Cardiac septum (tissue), 1 donor: ENCODE measurements around the gene PRPF40B. TPM values are rescaled to one million over a fixed set of nuclear protein-coding genes. Genes with fewer than 3 reads are reported as not detected.
A peak's percentile ranks its signal among the peaks of the same experiment; 100 is the strongest.
"Not testable (repeated sequence)": the region's sequence is repeated elsewhere in the genome, so short reads cannot be mapped to it uniquely, and the experiment has no call there.

Experiments
- DNase-seq: peaks from one replicate; pipeline ENCODE4 v3.0.0-alpha.2; 2020; ENCODE audit warnings: low spot score
- intact Hi-C: fragments of 100-400 bp; cut with DNase I; formaldehyde crosslinking; loops from one replicate; pipeline ENCODE4 v1.14.0; 2022
- total RNA-seq: library from RNA; stranded (reverse); fragmentation: NEBNext Ultra II Directional; extraction: Animal tissue kit (Norgen Biotek cat#: 25700); gene quantifications from one replicate; pipeline ENCODE4 v1.2.1, GENCODE V29; 2021
- donor health status: DM: no; HTN: no; CAD: no.

Gene PRPF40B
- total RNA-seq, 1 donor from 2014 or later = 30.1 TPM

DNA sequence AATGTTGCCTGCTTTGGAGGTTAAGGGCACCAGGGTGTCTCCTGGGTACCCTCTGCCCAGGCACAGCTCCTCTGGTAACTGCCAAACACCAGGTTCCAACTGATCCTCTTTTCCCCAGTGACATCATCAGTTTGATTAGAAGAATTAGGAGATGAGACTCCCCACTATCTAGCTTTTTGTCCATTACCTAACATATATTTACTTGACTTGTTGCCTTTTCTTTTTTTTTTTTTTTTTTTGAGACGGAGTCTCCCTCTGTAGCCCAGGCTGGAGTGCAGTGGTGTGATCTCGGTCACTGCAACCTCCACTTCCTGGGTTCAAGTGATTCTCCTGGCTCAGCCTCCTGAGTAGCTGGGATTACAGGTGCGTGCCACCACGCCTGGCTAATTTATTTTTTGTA is 17.8 kb upstream of the PRPF40B start, which contains the start of gene FAM186B:
TSS of gene FAM186B (minus strand) at position 101 of the 400 bp plus-strand sequence. CDS start 162 bp downstream, outside the sequence.
- intact Hi-C loops, DNase-seq: not testable (repeated sequence)

GRCh38 chr12:49609059-49609874 is 14.1 kb upstream of the PRPF40B start:
- intact Hi-C loops = no loop called here

DNA sequence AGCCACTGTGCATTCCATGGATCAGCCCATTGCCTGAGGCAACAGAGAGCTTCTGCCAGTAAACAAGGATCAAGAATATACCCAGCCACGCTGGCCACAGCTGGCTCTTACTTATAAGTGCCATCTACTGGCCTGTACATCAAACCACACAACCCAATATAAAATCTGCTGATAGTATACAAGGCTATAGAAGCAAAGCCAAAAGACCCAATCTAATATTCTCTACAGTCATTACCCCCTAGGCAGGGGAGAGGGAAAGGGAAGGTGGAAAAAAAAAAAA is 13.5 kb upstream of the PRPF40B start:
- intact Hi-C loops = no loop called here
- DNase-seq = no peak

More at GRCh38 chr12:49609059-49609874, 14.1 kb upstream of the PRPF40B start:
- no peak for DNase-seq

DNA sequence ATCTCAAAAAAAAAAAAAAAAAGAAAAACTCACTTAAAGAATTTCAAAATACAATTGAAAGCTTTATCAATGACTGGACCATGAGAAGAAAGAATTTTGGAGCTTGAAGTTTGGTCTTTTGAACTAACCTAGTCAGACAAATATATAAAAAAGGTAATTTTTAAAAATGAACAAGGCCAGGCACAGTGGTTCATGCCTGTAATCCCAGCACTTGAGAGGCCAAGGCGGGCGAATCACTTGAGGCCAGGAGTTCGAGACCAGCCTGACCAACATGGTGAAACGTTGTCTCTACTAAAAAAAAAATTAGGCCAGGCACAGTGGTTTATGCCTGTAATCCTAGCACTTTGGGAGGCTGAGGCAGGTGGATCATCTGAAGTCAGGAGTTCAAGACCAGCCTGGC is 12.6 kb upstream of the PRPF40B start:
- intact Hi-C loops = not testable (repeated sequence)

DNA sequence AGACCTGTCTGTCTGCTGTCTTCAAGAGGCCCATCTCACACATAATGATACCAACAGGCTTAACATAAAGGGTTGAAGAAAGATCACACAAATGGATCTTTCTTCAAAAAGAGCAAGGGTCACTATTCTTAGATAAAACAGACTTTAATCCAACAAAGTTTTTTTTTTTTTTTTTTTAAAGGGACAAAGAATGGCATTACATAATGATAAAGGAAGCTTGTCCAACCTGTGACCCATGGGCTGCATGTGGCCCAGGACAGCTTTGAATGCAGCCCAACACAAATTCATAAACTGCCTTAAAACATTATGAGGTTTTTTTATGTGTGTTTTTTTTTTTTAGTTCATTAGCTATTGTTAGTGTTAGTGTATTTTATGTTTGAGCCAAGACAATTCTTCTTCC is 11.2 kb upstream of the PRPF40B start:
- intact Hi-C loops = no loop called here
- no peak for DNase-seq

More for the DNA sequence above, 12.6 kb upstream of the PRPF40B start:
- DNase-seq = not testable (repeated sequence)

- no peak for DNase-seq
- intact Hi-C loops = no loop called here
Observed at GRCh38 chr12:49615725-49616124, 7.6 kb upstream of the PRPF40B start.

DNA sequence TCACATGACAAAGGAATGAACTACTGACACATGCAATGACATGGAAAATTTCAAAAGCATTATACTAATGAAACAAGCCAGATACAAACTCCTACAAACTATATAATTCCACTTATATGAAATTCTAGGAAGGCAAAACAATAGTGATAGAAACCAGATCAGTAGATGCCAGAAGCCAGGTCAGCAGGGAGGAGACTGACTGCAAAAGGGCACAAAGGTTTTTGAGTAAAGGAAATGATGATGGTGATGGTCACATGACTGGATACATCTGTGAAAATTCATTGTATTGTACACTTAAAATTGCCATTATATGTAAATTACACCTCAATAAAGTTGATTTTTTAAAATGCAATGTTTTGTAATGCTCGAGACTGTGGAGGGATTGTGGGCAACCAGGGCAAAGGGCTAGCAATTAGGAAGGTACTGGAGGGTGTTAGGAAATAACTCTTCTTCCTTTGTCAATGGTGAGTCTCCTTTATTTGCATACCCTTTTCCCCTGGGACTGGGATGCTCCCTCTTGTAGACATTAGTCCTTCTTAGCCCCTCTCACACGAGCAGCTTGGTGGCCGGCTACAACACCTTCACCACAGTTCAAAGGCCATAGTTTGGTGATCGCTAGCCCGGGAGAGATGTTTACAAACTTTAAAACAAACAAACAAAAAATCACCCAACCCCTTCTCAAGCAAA is 6.7 kb upstream of the PRPF40B start:
- no peak for DNase-seq
- intact Hi-C loops = no loop called here

DNA sequence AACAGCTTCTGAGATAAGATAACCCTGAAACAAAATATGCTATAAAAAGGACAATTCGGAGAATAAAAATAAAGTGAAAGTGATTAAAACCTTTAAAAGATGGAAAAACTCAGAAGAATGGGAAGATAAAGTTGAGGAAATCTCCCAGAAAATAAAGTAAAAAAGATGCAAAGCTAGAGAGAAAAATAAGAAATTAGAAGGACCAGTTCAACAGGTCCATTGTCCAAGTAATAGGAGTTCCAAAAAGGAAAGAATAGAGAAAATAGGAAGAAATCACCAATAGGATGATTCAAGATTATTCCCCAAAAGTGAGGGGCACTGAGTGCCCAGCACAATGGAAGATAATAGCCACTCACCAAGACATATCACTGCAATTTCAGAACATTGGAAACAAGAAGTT is 4.8 kb upstream of the PRPF40B start:
- DNase-seq = no peak
- intact Hi-C loops = no loop called here

DNA sequence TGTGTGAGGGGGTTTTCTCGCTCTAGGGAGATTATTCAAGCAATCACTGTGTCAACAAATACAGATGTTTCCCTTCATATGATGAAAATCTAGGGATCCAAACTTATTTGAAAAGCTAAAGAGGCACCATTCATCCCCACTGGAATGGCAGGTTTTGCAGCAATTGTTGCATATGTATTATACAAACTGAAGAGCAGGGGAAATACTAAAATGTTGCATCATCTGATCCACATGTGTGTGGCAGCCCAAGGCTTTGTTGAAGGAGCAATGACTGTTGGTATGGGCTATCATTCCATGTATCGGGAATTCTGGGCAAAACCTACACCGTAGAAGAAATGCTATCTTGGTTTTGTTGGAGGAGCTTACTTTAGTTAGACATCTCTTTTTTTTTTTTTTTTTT is 4.1 kb upstream of the PRPF40B start:
- intact Hi-C loops = no loop called here
- no peak for DNase-seq

- DNase-seq = no peak
- intact Hi-C loops = loop anchor here (2.0 kb wide), 1 partner anchor 39 kb away; no protein-coding TSS in a partner anchor
Observed at GRCh38 chr12:49621651-49622500, 1.5 kb upstream of the PRPF40B start.

DNA sequence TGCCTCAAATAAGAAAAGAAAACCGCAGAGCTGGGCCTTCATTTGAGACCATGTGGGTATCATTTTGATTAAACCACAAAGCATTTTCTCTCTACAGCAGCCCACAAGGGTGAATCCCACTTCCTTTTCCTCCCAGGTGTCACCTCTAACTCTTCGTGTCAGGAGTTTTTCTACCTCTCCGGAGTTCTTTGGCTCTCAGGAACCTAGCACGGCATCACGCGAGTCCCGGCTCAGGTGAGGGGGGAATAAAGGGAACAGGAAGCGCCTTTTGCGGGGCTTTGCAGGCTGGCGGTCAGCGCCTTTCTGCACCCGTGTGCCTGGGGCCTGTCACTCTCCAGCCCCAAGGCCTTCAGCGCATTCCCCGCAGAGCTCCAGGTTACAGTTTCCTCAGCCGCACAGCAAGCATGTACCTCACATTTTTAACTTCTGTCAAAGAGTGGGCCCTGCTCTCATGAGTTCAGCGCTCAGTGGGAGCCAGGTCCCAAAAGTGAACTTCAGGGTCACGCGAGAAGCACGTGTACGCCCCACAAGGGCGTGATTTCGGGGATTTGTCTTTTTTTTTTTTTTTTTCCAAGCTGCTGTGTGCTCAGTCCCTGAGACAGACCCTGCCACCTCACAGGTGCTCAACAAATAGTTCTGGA is 740 bp upstream of the PRPF40B start:
- intact Hi-C loops = loop anchor here (2.0 kb wide), 1 partner anchor 40 kb away; no protein-coding TSS in a partner anchor
- DNase-seq = peak; percentile 76

DNA sequence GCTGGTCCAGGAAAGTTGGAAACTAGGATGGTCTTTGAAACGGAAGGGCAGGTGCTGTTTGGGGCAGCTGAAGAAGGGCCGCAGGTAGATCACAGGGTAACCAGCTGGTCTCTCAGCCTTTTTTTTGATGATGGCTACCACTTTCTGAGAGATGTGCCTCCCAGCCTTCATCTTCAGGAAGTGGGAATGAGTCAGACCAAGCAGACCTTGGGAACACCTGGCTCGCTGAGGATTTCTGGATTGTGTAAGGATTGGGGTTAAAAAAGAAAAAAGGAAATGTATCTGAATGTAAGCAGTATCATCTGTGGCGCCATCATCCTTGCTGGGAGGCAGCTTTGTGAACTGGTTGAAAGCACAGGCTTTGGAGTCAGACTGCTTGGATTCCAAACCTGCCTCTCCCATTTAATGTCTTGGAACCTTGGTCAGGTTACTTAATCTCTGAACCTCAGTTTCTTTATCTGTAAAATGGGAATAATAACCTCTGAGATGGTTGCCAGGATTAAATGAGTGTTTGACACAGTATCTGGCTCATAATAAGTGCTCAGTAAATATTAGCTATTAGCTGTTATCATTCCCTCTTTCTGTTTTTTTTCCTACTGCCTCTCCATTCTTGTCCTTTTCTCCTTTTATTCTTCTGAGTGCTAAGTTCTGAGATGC is 1.7 kb downstream of the PRPF40B start:
- no peak for DNase-seq
- intact Hi-C loops = no loop called here

DNA sequence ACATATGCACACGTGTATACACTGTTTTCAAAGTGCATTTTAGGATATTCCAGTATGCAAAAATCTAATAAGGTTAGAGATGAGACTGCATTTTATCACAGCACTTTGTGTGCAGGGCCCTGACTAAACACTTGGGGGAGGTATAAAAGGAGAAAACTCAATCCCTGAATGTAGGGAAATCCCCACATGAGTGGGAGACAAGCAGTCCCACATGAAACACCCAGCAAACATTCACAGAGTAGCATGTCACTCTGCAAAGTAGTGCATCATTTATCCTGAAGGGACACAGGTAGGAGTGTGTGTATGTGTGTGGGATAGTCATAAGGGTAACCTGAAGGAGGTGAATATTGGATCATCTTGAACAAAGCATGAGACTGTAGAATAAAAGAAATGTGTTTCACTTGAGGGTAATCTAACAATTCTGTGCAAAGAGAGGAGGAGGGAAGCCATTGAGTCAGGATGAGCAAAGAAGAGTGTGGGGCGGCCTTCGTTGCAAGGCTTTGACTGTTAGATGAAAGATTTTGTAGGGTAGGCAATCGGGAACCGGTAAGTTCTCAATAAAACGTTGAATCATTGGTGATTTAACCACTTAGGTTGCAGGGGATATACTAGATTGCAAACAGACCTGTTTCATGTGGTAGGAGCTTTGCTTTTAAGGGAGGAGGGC is 2.9 kb downstream of the PRPF40B start:
- intact Hi-C loops = no loop called here
- DNase-seq = no peak

DNA sequence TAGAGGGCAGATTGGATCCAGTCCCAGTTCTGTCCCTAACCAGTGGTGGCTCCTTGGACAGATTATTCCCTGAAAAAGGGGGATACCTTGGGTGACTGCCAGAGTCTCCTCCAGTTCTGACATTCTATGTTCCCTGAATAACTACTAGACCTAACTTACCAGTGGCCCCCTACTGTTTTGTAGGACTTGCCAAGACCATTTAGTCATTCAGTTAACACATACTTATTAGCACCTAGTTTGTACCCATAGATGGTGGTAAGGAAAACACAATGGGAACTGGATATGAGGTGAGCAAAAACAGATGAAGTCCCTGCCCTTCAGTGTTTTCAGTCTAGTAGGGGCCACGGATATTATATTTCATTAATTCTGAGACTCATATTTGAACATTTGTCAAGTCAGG is 3.5 kb downstream of the PRPF40B start:
- intact Hi-C loops = no loop called here
- DNase-seq = no peak

DNA sequence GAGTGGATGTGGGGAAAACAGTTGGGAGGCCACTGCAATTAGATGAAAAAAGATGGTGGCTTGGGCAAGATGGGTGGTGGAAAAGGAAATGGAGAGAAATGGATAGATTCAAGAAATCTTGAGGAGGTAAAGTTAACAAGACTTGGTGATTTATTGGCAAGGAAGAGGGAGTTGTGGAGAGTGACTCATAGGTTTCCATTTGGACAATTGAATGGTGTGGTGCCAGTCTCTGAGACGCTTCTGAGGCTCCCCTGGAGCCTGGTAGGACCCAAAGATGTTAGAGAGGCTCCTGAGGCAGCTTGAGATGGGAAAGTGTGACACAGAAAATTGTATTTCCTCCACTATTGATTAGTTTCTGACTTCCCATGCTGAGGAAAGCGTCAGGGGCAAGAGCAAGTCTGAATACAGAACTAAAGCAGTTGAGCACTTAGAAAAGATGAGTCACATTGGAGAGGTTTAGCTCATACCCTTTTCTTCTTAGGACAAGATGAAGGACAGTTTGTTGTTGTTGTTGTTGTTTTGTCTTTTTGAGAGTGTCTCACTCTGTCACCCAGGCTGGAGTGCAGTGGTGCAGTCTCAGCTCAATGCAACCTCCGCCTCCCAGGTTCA is 4.5 kb downstream of the PRPF40B start:
- intact Hi-C loops = no loop called here

DNA sequence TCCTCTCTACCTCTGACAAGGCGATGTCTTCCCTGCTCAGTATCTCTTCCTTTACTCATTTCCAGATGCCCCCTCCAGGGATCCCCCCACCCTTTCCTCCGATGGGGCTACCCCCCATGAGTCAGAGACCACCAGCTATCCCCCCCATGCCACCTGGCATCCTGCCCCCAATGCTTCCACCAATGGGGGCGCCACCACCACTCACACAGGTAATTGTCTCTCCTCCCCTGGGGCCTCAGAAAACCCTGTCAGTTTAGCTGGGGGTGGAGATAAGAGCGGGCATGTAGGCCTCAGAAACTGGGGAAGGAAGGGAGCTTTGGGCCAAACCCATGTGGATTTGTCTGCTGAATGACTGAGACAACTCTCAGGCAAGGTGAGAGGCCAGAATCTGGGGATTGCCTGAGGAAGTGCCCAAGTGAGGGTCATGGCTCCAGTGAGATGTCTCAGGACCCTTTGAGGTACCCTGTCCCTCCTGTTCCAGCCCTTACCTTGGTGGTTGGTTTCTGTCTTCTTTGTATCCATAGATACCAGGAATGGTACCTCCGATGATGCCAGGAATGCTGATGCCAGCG is 8.1 kb downstream of the PRPF40B start:
- DNase-seq = peak; percentile 63
- intact Hi-C loops = no loop called here

More for the DNA sequence above, 4.5 kb downstream of the PRPF40B start:
- DNase-seq = peak; percentile 10

- intact Hi-C loops = no loop called here
- peak; percentile 53 for DNase-seq
Observed at GRCh38 chr12:49632401-49632800, 9.0 kb downstream of the PRPF40B start.
